Loucy (cell line): ENCODE measurements around the gene OR56A3.

Experiments
- H2AFZ ChIP-seq: fragments of 200-600 bp; sonication (generic); 2 replicates; pipeline ENCODE4 v1.6.0; 2016; ENCODE audit warnings: antibody characterized with exemption, mild to moderate bottlenecking, low read length, moderate library complexity
- H3F3A ChIP-seq: fragments of 200-600 bp; 2 replicates; pipeline ENCODE4 v1.6.0; 2016; ENCODE audit warnings: antibody characterized with exemption, low read depth, mild to moderate bottlenecking
- H3K27me3 ChIP-seq: fragments of 200-600 bp; sonication (generic); 2 replicates; pipeline ENCODE4 v1.6.1; 2014; ENCODE audit warnings: low read length, mild to moderate bottlenecking; ENCODE audit not compliant: insufficient read depth, poor library complexity, severe bottlenecking
- H3K36me3 ChIP-seq: fragments of 200-600 bp; sonication (generic); 2 replicates; pipeline ENCODE4 v1.6.1; 2016; ENCODE audit warnings: low read length; ENCODE audit not compliant: insufficient read depth
- H3K4me1 ChIP-seq: fragments of 200-600 bp; sonication (generic); 2 replicates; pipeline ENCODE4 v1.5.1; 2014; ENCODE audit warnings: low read length, mild to moderate bottlenecking; ENCODE audit not compliant: insufficient read depth, poor library complexity, severe bottlenecking
- H3K4me2 ChIP-seq: fragments of 200-600 bp; sonication (generic); 2 replicates; pipeline ENCODE4 v1.6.0; 2014; ENCODE audit warnings: antibody characterized with exemption, low read length, low read depth, mild to moderate bottlenecking; ENCODE audit not compliant: poor library complexity, severe bottlenecking
- H3K4me3 ChIP-seq: fragments of 200-600 bp; sonication (generic); 2 replicates; pipeline ENCODE4 v1.5.1; 2014; ENCODE audit warnings: low read length, mild to moderate bottlenecking, mixed read lengths; ENCODE audit not compliant: poor library complexity, severe bottlenecking
- H3K79me2 ChIP-seq: fragments of 200-600 bp; sonication (generic); 2 replicates; pipeline ENCODE4 v1.6.1; 2014; ENCODE audit warnings: low read length; ENCODE audit not compliant: insufficient read depth
- H3K9ac ChIP-seq: fragments of 200-600 bp; sonication (generic); 2 replicates; pipeline ENCODE4 v1.6.0; 2014; ENCODE audit warnings: mild to moderate bottlenecking, low read depth, low read length, moderate library complexity; ENCODE audit not compliant: poor library complexity, severe bottlenecking
- H3K9me2 ChIP-seq: fragments of 200-600 bp; sonication (generic); replicated peaks from 2 replicates; pipeline ENCODE4 v1.6.1; 2016; ENCODE audit warnings: low read depth, low read length, mixed read lengths
- H3K9me3 ChIP-seq: fragments of 200-600 bp; sonication (generic); 2 replicates; pipeline ENCODE4 v1.6.1; 2014; ENCODE audit warnings: mild to moderate bottlenecking, antibody characterized with exemption, low read length, low read depth; ENCODE audit not compliant: insufficient read depth
- H4K20me1 ChIP-seq: fragments of 200-600 bp; sonication (generic); 2 replicates; pipeline ENCODE4 v1.6.0; 2014; ENCODE audit warnings: antibody characterized with exemption, low read length, mild to moderate bottlenecking; ENCODE audit not compliant: insufficient read depth, poor library complexity, severe bottlenecking
- EZH2phosphoT487 ChIP-seq: fragments of 200-600 bp; IDR thresholded peaks from 2 replicates; pipeline ENCODE4 v1.6.1; 2018; ENCODE audit warnings: antibody characterized with exemption, mild to moderate bottlenecking, moderate library complexity, borderline replicate concordance
- TF ChIP-seq, protein P1 (sequence below): fragments of 200-600 bp; sonication (generic); conservative IDR thresholded peaks from 2 replicates; pipeline ENCODE4 v1.5.1; 2014; ENCODE audit warnings: mild to moderate bottlenecking, antibody characterized with exemption, low read length

OR56A3 gene

DNA sequence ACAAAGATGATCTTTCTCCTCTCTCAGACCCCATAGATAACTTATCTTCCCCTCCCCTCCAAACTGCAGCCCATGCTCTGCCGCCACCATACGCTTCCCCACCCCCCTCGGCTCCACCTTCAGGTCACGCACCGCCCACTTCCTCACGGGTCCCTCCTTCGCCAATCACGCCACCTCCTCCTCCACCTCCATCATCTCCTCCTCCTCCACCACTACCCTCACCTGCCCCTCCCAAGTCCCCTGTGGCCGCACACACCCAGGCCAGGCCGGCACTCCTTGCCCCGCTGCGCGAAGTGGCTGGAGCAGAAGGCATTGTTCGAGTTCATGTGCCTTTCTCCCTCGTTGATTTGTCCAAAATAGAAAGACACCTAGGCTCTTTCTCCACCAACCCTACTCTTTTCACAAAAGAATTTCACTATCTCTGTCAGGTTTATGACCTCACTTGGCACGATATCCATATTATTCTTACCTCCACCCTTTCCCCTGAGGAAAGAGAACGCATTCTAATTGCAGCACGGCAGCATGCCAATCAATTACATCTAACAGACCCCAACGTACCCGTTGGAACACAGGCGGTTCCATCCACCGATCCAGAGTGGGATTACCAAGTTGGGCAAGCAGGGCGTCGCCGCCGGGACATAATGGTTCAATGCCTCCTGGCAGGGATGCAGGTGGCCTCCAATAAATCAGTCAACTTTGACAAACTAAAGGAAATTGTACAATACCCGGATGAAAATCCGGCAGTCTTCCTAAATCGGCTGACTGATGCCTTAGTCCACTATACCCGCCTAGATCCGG lies 12.3 kb upstream of the OR56A3 start:
- H3K36me3 ChIP-seq = no peaks in the 10 kb centered on the region
- no peak overlapping the region for H2AFZ ChIP-seq

DNA sequence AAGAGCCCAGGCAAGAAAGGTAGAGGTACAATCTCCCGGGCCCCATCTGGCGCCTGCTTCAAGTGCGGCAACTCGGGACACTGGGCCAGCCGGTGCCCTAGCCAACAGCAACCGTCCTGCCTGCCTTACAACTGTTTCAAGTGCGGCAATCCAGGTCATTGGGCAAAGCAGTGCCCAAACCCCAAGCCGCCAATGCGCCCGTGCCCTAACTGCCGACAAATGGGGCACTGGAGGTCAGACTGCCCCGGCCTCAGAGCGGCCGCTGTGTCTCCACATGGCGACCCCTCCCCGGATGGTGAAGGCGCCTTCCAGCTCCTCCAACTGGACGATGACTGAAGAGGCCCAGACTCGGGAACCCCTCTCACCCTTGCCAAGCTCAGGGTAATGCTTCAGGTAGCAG lies 11.4 kb upstream of the OR56A3 start:
- TF ChIP-seq EZH2phosphoT487 = no peak
- TF ChIP-seq, protein P1, sequence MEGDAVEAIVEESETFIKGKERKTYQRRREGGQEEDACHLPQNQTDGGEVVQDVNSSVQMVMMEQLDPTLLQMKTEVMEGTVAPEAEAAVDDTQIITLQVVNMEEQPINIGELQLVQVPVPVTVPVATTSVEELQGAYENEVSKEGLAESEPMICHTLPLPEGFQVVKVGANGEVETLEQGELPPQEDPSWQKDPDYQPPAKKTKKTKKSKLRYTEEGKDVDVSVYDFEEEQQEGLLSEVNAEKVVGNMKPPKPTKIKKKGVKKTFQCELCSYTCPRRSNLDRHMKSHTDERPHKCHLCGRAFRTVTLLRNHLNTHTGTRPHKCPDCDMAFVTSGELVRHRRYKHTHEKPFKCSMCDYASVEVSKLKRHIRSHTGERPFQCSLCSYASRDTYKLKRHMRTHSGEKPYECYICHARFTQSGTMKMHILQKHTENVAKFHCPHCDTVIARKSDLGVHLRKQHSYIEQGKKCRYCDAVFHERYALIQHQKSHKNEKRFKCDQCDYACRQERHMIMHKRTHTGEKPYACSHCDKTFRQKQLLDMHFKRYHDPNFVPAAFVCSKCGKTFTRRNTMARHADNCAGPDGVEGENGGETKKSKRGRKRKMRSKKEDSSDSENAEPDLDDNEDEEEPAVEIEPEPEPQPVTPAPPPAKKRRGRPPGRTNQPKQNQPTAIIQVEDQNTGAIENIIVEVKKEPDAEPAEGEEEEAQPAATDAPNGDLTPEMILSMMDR = no peak
- H3K36me3 ChIP-seq = no peaks in the 10 kb centered on the region
- no peaks in the 10 kb centered on the region for H4K20me1 ChIP-seq
- H3K4me1 ChIP-seq = no peaks in the 10 kb centered on the region
- H3K4me3 ChIP-seq = no peak overlapping the region
- H3K9ac ChIP-seq = no peak overlapping the region
- no peaks in the 10 kb centered on the region; the same call in 1 of the 2 replicates for H3K9me3 ChIP-seq
- no peaks in the 10 kb centered on the region for H3F3A ChIP-seq
- H3K9me2 ChIP-seq = no peaks in the 10 kb centered on the region
- no peaks in the 10 kb centered on the region for H3K79me2 ChIP-seq
- no peak overlapping the region for H2AFZ ChIP-seq
- H3K4me2 ChIP-seq = no peak overlapping the region
- no peaks in the 10 kb centered on the region for H3K27me3 ChIP-seq

More for the DNA sequence above, 12.3 kb upstream of the OR56A3 start:
- Histone ChIP-seq H3K4me2 (no peak overlapping the region), H3K4me1 (no peaks in the 10 kb centered on the region), H3K9me3 (no peaks in the 10 kb centered on the region; the same call in 1 of the 2 replicates), H3F3A (no peaks in the 10 kb centered on the region), H4K20me1 (no peaks in the 10 kb centered on the region), H3K9me2 (no peaks in the 10 kb centered on the region), H3K27me3 (no peaks in the 10 kb centered on the region), H3K9ac (no peak overlapping the region), H3K79me2 (no peaks in the 10 kb centered on the region), H3K4me3 (no peak overlapping the region)
- TF ChIP-seq EZH2phosphoT487 = no peak
- TF ChIP-seq, protein P1 = no peak

DNA sequence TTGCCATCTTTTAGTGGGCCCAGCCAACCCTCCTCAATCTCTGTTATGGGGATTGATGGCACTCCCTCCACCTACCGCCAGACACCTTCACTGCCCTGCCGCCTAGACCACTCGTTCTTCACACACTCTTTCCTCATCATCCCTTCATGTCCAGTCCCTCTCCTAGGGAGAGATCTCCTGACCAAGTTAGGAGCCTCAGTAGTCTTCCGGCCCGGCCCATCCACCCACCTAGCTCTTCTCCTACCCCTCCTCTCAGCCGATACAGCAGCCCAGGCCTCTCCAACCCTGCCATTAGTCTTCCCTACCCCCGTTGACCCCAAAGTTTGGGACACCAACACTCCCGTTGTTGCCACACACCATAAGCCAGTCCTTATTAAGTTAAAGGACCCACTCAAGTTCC lies 11.0 kb upstream of the OR56A3 start:
- Histone ChIP-seq H3K36me3 (no peaks in the 10 kb centered on the region), H3K4me2 (no peak overlapping the region), H3F3A (no peaks in the 10 kb centered on the region), H3K79me2 (no peaks in the 10 kb centered on the region), H3K4me1 (no peaks in the 10 kb centered on the region), H3K9me3 (no peaks in the 10 kb centered on the region; the same call in 1 of the 2 replicates), H4K20me1 (no peaks in the 10 kb centered on the region), H3K27me3 (no peaks in the 10 kb centered on the region), H2AFZ (no peak overlapping the region), H3K4me3 (no peak overlapping the region), H3K9me2 (no peaks in the 10 kb centered on the region), H3K9ac (no peak overlapping the region)
- no peak for TF ChIP-seq EZH2phosphoT487
- TF ChIP-seq, protein P1 = no peak
